SK-N-SH (cell line): ENCODE measurements around the gene ACACA. TPM values are rescaled to one million over a fixed set of nuclear protein-coding genes. Genes with fewer than 3 reads are reported as not detected.

ENCODE experiments used
- CTCF ChIA-PET: fragments of 300-600, 350-600 bp; formaldehyde crosslinking; extraction: SDS; loops from one replicate; lab custom pipeline; 2021; lab: Yijun Ruan, JAX
- POLR2A ChIA-PET: fragments of 350-600 bp; sonication (Branson Sonifier 250); formaldehyde crosslinking; extraction: SDS; loops from one replicate; lab custom pipeline; 2020; ENCODE audit warnings: antibody characterized with exemption, inconsistent platforms; lab: Yijun Ruan, JAX
- DNase-seq: peaks from one replicate; pipeline ENCODE4 v3.0.0; 2012
- H2AFZ ChIP-seq: fragments of 200-600 bp; sonication (generic); 2 replicates; pipeline ENCODE4 v1.8.1; 2016; ENCODE audit warnings: antibody characterized with exemption, mild to moderate bottlenecking, low read depth
- H3F3A ChIP-seq: fragments of 200-600 bp; sonication (generic); replicated peaks from 2 replicates; pipeline ENCODE3; 2016; ENCODE audit warnings: antibody characterized with exemption, mild to moderate bottlenecking; ENCODE audit not compliant: insufficient read depth
- H3K27ac ChIP-seq, 2 experiments: fragments of 200-500 bp in 1 of 2; fragments of 200-600 bp in 1 of 2; sonication (Bioruptor generic) in 1 of 2; sonication (generic), shearing (Covaris generic) in 1 of 2; 2 replicates each; pipeline versions ENCODE4 v1.5.1 to v1.6.1; 2014 to 2016; ENCODE audit warnings: low read depth in 2 of 2, inconsistent platforms in 1 of 2, low read length in 1 of 2, mild to moderate bottlenecking in 1 of 2, mixed read lengths in 1 of 2
- H3K27me3 ChIP-seq: fragments of 200-600 bp; sonication (generic), shearing (Covaris generic); 2 replicates; pipeline ENCODE4 v1.6.1; 2016; ENCODE audit warnings: mixed run types; ENCODE audit not compliant: insufficient read depth
- H3K36me3 ChIP-seq, 2 experiments: fragments of 200-500 bp in 1 of 2; fragments of 200-600 bp in 1 of 2; sonication (Bioruptor generic) in 1 of 2; sonication (generic) in 1 of 2; replicated peaks in 1 of 2; 2 replicates each; pipeline versions ENCODE3 to v1.5.1; 2014 to 2016; ENCODE audit warnings: low read length in 1 of 2, mild to moderate bottlenecking in 1 of 2; ENCODE audit not compliant: insufficient read depth in 2 of 2, control insufficient read depth in 1 of 2
- H3K4me1 ChIP-seq, 2 experiments: fragments of 200-500 bp in 1 of 2; fragments of 200-600 bp in 1 of 2; sonication (Bioruptor generic) in 1 of 2; sonication (generic), shearing (Covaris generic) in 1 of 2; 2 replicates each; pipeline versions ENCODE4 v1.5.1 to v1.6.1; 2014 to 2016; ENCODE audit warnings: low read depth in 1 of 2, low read length in 1 of 2, mixed run types in 1 of 2; ENCODE audit not compliant: insufficient read depth in 2 of 2, control insufficient read depth in 1 of 2
- H3K4me2 ChIP-seq: fragments of 200-600 bp; sonication (generic), shearing (Covaris generic); 2 replicates; pipeline ENCODE4 v1.6.1; 2017; ENCODE audit warnings: mixed run types
- H3K4me3 ChIP-seq, 2 experiments: fragments of 200-500 bp in 1 of 2; fragments of 200-600 bp in 1 of 2; sonication (Bioruptor generic) in 1 of 2; sonication (generic), shearing (Covaris generic) in 1 of 2; 2 replicates each; pipeline versions ENCODE4 v1.5.1 to v1.8.1; 2014 to 2016; ENCODE audit warnings: low read depth in 2 of 2, inconsistent platforms in 1 of 2, low read length in 1 of 2, mild to moderate bottlenecking in 1 of 2, mixed read lengths in 1 of 2, moderate library complexity in 1 of 2
- H3K79me2 ChIP-seq: fragments of 200-600 bp; sonication (generic); 2 replicates; pipeline ENCODE4 v1.8.1; 2017; ENCODE audit warnings: mild to moderate bottlenecking; ENCODE audit not compliant: insufficient read depth
- H3K9ac ChIP-seq: fragments of 200-600 bp; sonication (generic); 2 replicates; pipeline ENCODE4 v1.6.1; 2017; ENCODE audit warnings: mixed run types
- H3K9me2 ChIP-seq: fragments of 200-600 bp; sonication (generic); 2 replicates; pipeline ENCODE4 v1.6.1; 2017; ENCODE audit warnings: mixed run types
- H3K9me3 ChIP-seq: fragments of 200-600 bp; sonication (generic); 2 replicates; pipeline ENCODE4 v1.6.1; 2017; ENCODE audit warnings: mixed run types, mild to moderate bottlenecking, moderate library complexity
- H4K20me1 ChIP-seq: fragments of 200-600 bp; sonication (generic); 2 replicates; pipeline ENCODE4 v1.6.1; 2017; ENCODE audit warnings: mild to moderate bottlenecking, mixed run types; ENCODE audit not compliant: insufficient read depth
- ELF1 ChIP-seq: IDR thresholded peaks from 2 replicates; pipeline ENCODE4 v1.4.0; 2012
- EP300 ChIP-seq, 2 experiments: IDR thresholded peaks; 2 replicates each; pipeline versions ENCODE4 v1.4.0 to v1.6.1; 2012; ENCODE audit warnings: borderline replicate concordance in 1 of 2, low read depth in 1 of 2, low read length in 1 of 2
- FOXM1 ChIP-seq: IDR thresholded peaks from 2 replicates; pipeline ENCODE4 v1.4.0; 2012; ENCODE audit warnings: low read depth, mild to moderate bottlenecking
- GATA2 ChIP-seq: sonication (generic); formaldehyde crosslinking; IDR thresholded peaks from 2 replicates; pipeline ENCODE4 v1.5.0; 2020; ENCODE audit warnings: mild to moderate bottlenecking, missing genetic modification reagents
- JUND ChIP-seq: IDR thresholded peaks from 2 replicates; pipeline ENCODE4 v1.4.0; 2012
- MEF2A ChIP-seq: IDR thresholded peaks from 2 replicates; pipeline ENCODE4 v1.4.0; 2012; ENCODE audit warnings: low read depth, borderline replicate concordance
- MXI1 ChIP-seq: IDR thresholded peaks from 2 replicates; pipeline ENCODE4 v1.6.1; 2012; ENCODE audit warnings: mild to moderate bottlenecking, low read depth, low read length, improper control_type of control experiment
- NRF1 ChIP-seq: IDR thresholded peaks from 2 replicates; pipeline ENCODE4 v1.6.1; 2012; ENCODE audit warnings: low read depth, mild to moderate bottlenecking, low read length
- SIN3A ChIP-seq: IDR thresholded peaks from 2 replicates; pipeline ENCODE4 v1.6.1; 2012; ENCODE audit warnings: low read depth, mild to moderate bottlenecking, low read length, moderate library complexity, borderline replicate concordance
- TEAD4 ChIP-seq: IDR thresholded peaks from 2 replicates; pipeline ENCODE4 v1.4.0; 2012; ENCODE audit warnings: mild to moderate bottlenecking, borderline replicate concordance; ENCODE audit not compliant: insufficient read depth
- WGBS: methylation state at CpG from one replicate; pipeline ENCODE4 v1.1.6; 2017; ENCODE audit warnings: low lambda C conversion rate; 5-methylcytosine and 5-hydroxymethylcytosine counted together
- polyA plus RNA-seq, 3 experiments: library from polyadenylated mRNA; depleted of rRNA; stranded (reverse); fragments of >200 nt; gene quantifications; 2 replicates each; pipeline ENCODE4 v1.2.3, GENCODE V29; 2012
- TF ChIP-seq, protein P1 (sequence below): IDR thresholded peaks from 2 replicates; pipeline ENCODE4 v1.4.0; 2012; ENCODE audit warnings: low read depth, borderline replicate concordance
- TF ChIP-seq, protein P2 (sequence below): fragments of 200-600 bp; sonication (generic); IDR thresholded peaks from 2 replicates; pipeline ENCODE4 v1.6.1; 2017; ENCODE audit warnings: antibody characterized with exemption, mild to moderate bottlenecking, moderate library complexity
- TF ChIP-seq, protein P3 (sequence below): IDR thresholded peaks from 2 replicates; pipeline ENCODE4 v1.4.0; 2012; ENCODE audit warnings: low read depth, borderline replicate concordance
- TF ChIP-seq, protein P4 (sequence below): fragments of 150-350 bp; IDR thresholded peaks from 2 replicates; pipeline ENCODE4 v1.6.1; 2017; ENCODE audit warnings: antibody characterized with exemption, low read length, low read depth, borderline replicate concordance
- TF ChIP-seq, protein P5 (sequence below): IDR thresholded peaks from 2 replicates; pipeline ENCODE4 v1.4.0; 2012; ENCODE audit warnings: low read depth

The ACACA gene
- polyA plus RNA-seq, 1 of the 3 experiments (the other 2 are of a cell fraction), result 27.2 TPM

DNA sequence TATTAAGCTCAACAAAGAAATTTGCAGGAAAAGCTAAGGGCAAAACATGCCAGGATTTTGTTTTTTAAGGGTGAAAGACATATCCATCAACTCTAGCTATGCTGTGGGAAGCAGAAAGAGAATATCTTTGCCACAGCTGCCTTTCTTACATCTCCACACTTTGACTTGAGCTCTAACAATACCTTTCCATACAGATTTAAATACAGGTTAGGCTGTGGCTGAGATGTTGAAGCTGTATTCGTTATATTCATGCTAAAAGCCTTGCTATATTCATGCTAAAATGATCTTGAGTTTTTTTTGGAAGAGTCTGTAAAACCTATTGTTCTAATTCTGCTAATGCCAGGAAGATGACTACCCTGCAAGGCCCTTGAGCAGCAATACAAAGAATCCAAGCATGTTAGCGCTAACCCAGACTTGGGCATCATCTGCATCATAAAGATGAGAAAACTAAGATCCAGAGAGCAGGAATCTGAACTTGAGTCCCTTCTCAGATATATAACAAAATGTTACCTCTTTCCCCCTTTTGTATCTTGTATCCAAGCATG, 235.7 kb downstream of the ACACA start:
- Histone ChIP-seq H3K9ac (no peak overlapping the region), H3K27ac (no peak overlapping the region), H3K4me3 (no peak overlapping the region), H3F3A (no peaks in the 10 kb centered on the region), H3K27me3 (no peaks in the 10 kb centered on the region), H4K20me1 (no peaks in the 10 kb centered on the region), H2AFZ (no peak overlapping the region), H3K9me3 (no peaks in the 10 kb centered on the region), H3K9me2 (no peaks in the 10 kb centered on the region), H3K4me2 (no peak overlapping the region)
- ChIA-PET CTCF (interaction anchor here (0.9 to 1.5 kb wide), 4 partner anchors 69 to 545 kb away, joined by 3 to 4 read pairs (median 3); no protein-coding TSS in a partner anchor), POLR2A (no interaction called here)
- WGBS, result 98% methylated on average over 2 of the region's 2 CpGs
- no peak for TF ChIP-seq ELF1
- no peak for TF ChIP-seq TEAD4
- TF ChIP-seq, protein P1, sequence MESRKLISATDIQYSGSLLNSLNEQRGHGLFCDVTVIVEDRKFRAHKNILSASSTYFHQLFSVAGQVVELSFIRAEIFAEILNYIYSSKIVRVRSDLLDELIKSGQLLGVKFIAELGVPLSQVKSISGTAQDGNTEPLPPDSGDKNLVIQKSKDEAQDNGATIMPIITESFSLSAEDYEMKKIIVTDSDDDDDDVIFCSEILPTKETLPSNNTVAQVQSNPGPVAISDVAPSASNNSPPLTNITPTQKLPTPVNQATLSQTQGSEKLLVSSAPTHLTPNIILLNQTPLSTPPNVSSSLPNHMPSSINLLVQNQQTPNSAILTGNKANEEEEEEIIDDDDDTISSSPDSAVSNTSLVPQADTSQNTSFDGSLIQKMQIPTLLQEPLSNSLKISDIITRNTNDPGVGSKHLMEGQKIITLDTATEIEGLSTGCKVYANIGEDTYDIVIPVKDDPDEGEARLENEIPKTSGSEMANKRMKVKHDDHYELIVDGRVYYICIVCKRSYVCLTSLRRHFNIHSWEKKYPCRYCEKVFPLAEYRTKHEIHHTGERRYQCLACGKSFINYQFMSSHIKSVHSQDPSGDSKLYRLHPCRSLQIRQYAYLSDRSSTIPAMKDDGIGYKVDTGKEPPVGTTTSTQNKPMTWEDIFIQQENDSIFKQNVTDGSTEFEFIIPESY, result no peak
- TF ChIP-seq, protein P2, sequence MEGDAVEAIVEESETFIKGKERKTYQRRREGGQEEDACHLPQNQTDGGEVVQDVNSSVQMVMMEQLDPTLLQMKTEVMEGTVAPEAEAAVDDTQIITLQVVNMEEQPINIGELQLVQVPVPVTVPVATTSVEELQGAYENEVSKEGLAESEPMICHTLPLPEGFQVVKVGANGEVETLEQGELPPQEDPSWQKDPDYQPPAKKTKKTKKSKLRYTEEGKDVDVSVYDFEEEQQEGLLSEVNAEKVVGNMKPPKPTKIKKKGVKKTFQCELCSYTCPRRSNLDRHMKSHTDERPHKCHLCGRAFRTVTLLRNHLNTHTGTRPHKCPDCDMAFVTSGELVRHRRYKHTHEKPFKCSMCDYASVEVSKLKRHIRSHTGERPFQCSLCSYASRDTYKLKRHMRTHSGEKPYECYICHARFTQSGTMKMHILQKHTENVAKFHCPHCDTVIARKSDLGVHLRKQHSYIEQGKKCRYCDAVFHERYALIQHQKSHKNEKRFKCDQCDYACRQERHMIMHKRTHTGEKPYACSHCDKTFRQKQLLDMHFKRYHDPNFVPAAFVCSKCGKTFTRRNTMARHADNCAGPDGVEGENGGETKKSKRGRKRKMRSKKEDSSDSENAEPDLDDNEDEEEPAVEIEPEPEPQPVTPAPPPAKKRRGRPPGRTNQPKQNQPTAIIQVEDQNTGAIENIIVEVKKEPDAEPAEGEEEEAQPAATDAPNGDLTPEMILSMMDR, result no peak
- TF ChIP-seq MXI1, result no peak
- TF ChIP-seq, all 33 proteins: peak for 0
- H3K79me2 ChIP-seq, result no peaks in the 10 kb centered on the region
- no peak for DNase-seq
- H3K4me1 ChIP-seq, result no peaks in the 10 kb centered on the region; a peak in 1 of 4 replicates
- H3K36me3 ChIP-seq, result peaks cover 0 to 17% of the 10 kb centered on the region in 2 experiments

DNA sequence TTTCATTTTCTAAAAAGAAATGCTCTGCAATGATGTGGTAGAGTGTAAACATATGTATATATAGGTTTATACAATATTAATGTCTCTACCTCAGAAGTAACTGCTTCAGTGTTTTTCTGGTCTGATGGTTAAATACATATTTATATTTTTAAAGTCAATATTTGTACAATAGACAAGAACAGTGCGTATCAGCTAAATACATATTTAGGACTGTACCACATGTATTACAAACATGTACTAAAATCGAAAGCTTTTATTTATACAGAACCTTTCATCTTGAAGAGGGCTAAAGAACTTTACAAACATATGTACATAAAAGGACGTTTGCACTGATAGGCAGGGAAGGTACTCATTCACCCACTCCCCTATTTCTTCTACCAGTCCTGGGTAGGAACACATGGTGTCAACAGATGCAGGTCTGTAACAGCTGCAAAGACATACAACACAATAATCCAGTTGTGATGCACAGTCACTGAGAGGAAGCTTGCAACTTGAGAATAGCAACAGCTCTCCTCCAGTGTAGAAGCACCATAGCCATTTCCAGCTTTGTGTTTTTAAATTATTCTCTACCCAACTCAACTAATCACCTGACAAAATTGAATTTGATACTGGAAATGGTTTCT, 237.8 kb downstream of the ACACA start:
- no peak for DNase-seq
- CTCF ChIA-PET, result interaction anchor here (0.8 to 1.8 kb wide), 7 partner anchors 11 to 566 kb away, joined by 3 to 9 read pairs (median 4); no protein-coding TSS in a partner anchor
- POLR2A ChIA-PET, result no interaction called here
- Histone ChIP-seq H3K27me3 (no peaks in the 10 kb centered on the region), H3K9me2 (no peaks in the 10 kb centered on the region), H3K4me1 (peaks cover 0 to 3% of the 10 kb centered on the region in 2 experiments; a peak in 2 of 4 replicates), H3K9me3 (no peaks in the 10 kb centered on the region), H3K79me2 (no peaks in the 10 kb centered on the region), H3F3A (no peaks in the 10 kb centered on the region), H3K36me3 (peaks cover 0 to 7% of the 10 kb centered on the region in 2 experiments), H2AFZ (no peak overlapping the region), H3K4me2 (no peak overlapping the region), H4K20me1 (no peaks in the 10 kb centered on the region), H3K9ac (no peak overlapping the region), H3K4me3 (no peak overlapping the region)
- 79% methylated on average over 3 of the region's 3 CpGs for WGBS
- no peak for TF ChIP-seq MXI1
- TF ChIP-seq ELF1, result no peak
- TF ChIP-seq, protein P2, result no peak
- TF ChIP-seq, protein P3, sequence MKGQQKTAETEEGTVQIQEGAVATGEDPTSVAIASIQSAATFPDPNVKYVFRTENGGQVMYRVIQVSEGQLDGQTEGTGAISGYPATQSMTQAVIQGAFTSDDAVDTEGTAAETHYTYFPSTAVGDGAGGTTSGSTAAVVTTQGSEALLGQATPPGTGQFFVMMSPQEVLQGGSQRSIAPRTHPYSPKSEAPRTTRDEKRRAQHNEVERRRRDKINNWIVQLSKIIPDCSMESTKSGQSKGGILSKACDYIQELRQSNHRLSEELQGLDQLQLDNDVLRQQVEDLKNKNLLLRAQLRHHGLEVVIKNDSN, result no peak
- no peak for TF ChIP-seq MEF2A
- TF ChIP-seq NRF1, result no peak
- TF ChIP-seq FOXM1, result no peak
- no peak for TF ChIP-seq SIN3A
- TF ChIP-seq GATA2, result no peak
- no peak for TF ChIP-seq EP300 (IDR thresholded peaks at IDR 0.05; ENCODE audit: borderline replicate concordance in 1 of 2, low read depth in 1 of 2, low read length in 1 of 2)
- TF ChIP-seq, protein P4, sequence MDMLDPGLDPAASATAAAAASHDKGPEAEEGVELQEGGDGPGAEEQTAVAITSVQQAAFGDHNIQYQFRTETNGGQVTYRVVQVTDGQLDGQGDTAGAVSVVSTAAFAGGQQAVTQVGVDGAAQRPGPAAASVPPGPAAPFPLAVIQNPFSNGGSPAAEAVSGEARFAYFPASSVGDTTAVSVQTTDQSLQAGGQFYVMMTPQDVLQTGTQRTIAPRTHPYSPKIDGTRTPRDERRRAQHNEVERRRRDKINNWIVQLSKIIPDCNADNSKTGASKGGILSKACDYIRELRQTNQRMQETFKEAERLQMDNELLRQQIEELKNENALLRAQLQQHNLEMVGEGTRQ, result no peak
- TF ChIP-seq, protein P5, sequence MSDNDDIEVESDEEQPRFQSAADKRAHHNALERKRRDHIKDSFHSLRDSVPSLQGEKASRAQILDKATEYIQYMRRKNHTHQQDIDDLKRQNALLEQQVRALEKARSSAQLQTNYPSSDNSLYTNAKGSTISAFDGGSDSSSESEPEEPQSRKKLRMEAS, result no peak
- no peak for TF ChIP-seq JUND
- TF ChIP-seq, all 33 proteins: peak for 0
- no peak overlapping the region; a peak in 1 of 4 replicates for H3K27ac ChIP-seq
